Mesenchymal stem cell (in vitro differentiated cells and primary cell): Measurements from ENCODE around the gene CEACAM16.

ENCODE experiments used
- DNase-seq: peaks from one replicate; pipeline ENCODE4 v3.0.0-alpha.2; 2013
- H2AFZ ChIP-seq: one replicate; pipeline ENCODE4 v1.6.1; 2013; ENCODE audit warnings: low read depth, mild to moderate bottlenecking, control low read depth, inconsistent platforms, low read length, moderate library complexity
- H2AK5ac ChIP-seq: 2 replicates; pipeline ENCODE4 v1.6.1; 2013; ENCODE audit warnings: low read length, moderate library complexity, mild to moderate bottlenecking, inconsistent platforms; ENCODE audit not compliant: severe bottlenecking
- H2BK120ac ChIP-seq: one replicate; pipeline ENCODE4 v1.6.1; 2013; ENCODE audit warnings: low read depth, mild to moderate bottlenecking, inconsistent platforms, low read length, moderate library complexity
- H2BK12ac ChIP-seq, 2 experiments: one replicate each; pipeline ENCODE4 v1.6.1; 2013; ENCODE audit warnings: inconsistent platforms in 2 of 2, low read length in 2 of 2, mild to moderate bottlenecking in 2 of 2, moderate library complexity in 2 of 2, control low read depth in 1 of 2
- H2BK15ac ChIP-seq: one replicate; pipeline ENCODE4 v1.6.1; 2013; ENCODE audit warnings: mild to moderate bottlenecking, low read depth, inconsistent platforms; ENCODE audit not compliant: poor library complexity, severe bottlenecking
- H2BK5ac ChIP-seq: 2 replicates; pipeline ENCODE4 v1.6.1; 2013; ENCODE audit warnings: low read depth, mild to moderate bottlenecking, low read length, control low read depth, inconsistent platforms; ENCODE audit not compliant: poor library complexity, severe bottlenecking
- H3K14ac ChIP-seq, 2 experiments: one replicate each; pipeline ENCODE4 v1.6.1; 2013; ENCODE audit warnings: inconsistent platforms in 2 of 2, low read length in 2 of 2, control low read depth in 1 of 2, mild to moderate bottlenecking in 1 of 2, moderate library complexity in 1 of 2
- H3K18ac ChIP-seq, 2 experiments: one replicate each; pipeline ENCODE4 v1.6.1; 2013; ENCODE audit warnings: inconsistent platforms in 2 of 2, low read length in 2 of 2, control low read depth in 1 of 2, low read depth in 1 of 2, mild to moderate bottlenecking in 1 of 2
- H3K23ac ChIP-seq, 2 experiments: one replicate each; pipeline ENCODE4 v1.6.1; 2013; ENCODE audit warnings: inconsistent platforms in 2 of 2, low read length in 2 of 2, mild to moderate bottlenecking in 2 of 2, moderate library complexity in 2 of 2, control low read depth in 1 of 2
- H3K27ac ChIP-seq: 2 replicates; pipeline ENCODE4 v1.5.1; 2013; ENCODE audit warnings: mild to moderate bottlenecking, moderate library complexity, low read length, control low read depth, inconsistent platforms; ENCODE audit not compliant: poor library complexity, severe bottlenecking
- H3K27me3 ChIP-seq, 2 experiments: 2 replicates each; pipeline versions ENCODE4 v1.6.1 to v1.7.0; 2013; ENCODE audit warnings: low read length in 2 of 2, mild to moderate bottlenecking in 2 of 2, moderate library complexity in 2 of 2, control low read depth in 1 of 2, inconsistent platforms in 1 of 2; ENCODE audit not compliant: control insufficient read depth in 1 of 2, insufficient read depth in 1 of 2
- H3K36me3 ChIP-seq, 2 experiments: 2 replicates each; pipeline versions ENCODE4 v1.6.1 to v1.7.0; 2013; ENCODE audit warnings: low read length in 2 of 2, control low read depth in 1 of 2, inconsistent platforms in 1 of 2, low read depth in 1 of 2, mild to moderate bottlenecking in 1 of 2; ENCODE audit not compliant: insufficient read depth in 2 of 2, control insufficient read depth in 1 of 2
- H3K4ac ChIP-seq, 2 experiments: one replicate each; pipeline ENCODE4 v1.6.1; 2013; ENCODE audit warnings: inconsistent platforms in 2 of 2, low read length in 2 of 2, mild to moderate bottlenecking in 2 of 2, moderate library complexity in 2 of 2, control low read depth in 1 of 2, low read depth in 1 of 2
- H3K4me1 ChIP-seq: 2 replicates; pipeline ENCODE4 v1.6.1; 2013; ENCODE audit warnings: low read depth, low read length, control low read depth; ENCODE audit not compliant: control insufficient read depth, insufficient read depth
- H3K4me2 ChIP-seq: 2 replicates; pipeline ENCODE4 v1.6.1; 2013; ENCODE audit warnings: low read length, mild to moderate bottlenecking, inconsistent platforms; ENCODE audit not compliant: poor library complexity, severe bottlenecking
- H3K4me3 ChIP-seq, 2 experiments: 2 replicates each; pipeline versions ENCODE4 v1.5.1 to v1.7.0; 2013; ENCODE audit warnings: low read length in 2 of 2, mild to moderate bottlenecking in 2 of 2, control low read depth in 1 of 2, low read depth in 1 of 2; ENCODE audit not compliant: insufficient read depth in 1 of 2
- H3K79me1 ChIP-seq: replicated peaks from 2 replicates; pipeline ENCODE4 v1.6.1; 2013; ENCODE audit warnings: mild to moderate bottlenecking, control low read depth, low read length, inconsistent platforms; ENCODE audit not compliant: poor library complexity, severe bottlenecking
- H3K9ac ChIP-seq: 2 replicates; pipeline ENCODE4 v1.7.0; 2013; ENCODE audit warnings: mild to moderate bottlenecking, low read length, moderate library complexity
- H3K9me3 ChIP-seq: 2 replicates; pipeline ENCODE4 v1.7.0; 2013; ENCODE audit warnings: mild to moderate bottlenecking, low read length; ENCODE audit not compliant: control insufficient read depth
- H4K8ac ChIP-seq: one replicate; pipeline ENCODE4 v1.6.1; 2013; ENCODE audit warnings: inconsistent platforms, mild to moderate bottlenecking, low read length, moderate library complexity
- H4K91ac ChIP-seq: one replicate; pipeline ENCODE4 v1.6.1; 2013; ENCODE audit warnings: mild to moderate bottlenecking, low read length, inconsistent platforms
- WGBS: methylation state at CpG from one replicate; pipeline ENCODE4 v1.1.7; 2013; ENCODE audit warnings: mixed read lengths; 5-methylcytosine and 5-hydroxymethylcytosine counted together

The CEACAM16 gene

DNA sequence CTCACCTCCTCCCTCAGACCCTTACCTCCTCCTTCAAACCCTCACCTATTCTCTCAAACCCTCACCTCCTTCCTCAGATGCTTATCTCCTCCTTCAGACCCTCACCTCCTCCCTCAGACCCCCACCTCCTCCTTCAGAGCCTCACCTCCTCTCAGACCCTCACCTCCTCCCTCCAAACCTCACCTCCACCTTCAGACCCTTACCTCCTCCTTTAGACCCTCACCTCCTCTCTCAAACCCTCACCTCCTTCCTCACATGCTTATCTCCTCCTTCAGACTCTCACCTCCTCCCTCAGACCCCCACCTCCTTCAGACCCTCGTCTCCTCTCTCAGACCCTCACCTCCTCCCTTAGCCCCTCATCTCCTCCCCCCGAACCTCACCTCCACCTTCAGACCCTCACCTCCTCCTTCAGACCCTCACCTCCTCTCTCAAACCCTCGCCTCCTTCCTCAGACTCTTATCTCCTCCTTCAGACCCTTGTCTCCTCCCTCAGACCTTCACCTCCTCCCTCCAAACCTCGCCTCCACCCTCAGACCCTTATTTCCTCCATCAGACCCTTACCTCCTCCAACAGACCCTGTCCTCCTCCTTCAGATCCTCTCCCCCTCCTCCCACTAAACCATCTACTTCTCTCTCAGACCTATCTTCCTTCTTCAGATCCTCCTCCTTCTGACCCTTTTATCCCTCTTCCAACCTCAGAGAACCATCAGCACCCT, 47.1 kb downstream of the CEACAM16 start:
- Histone ChIP-seq H3K23ac (no peak overlapping the region), H3K27ac (no peak overlapping the region), H2BK12ac (peak overlapping the region; percentile 80 to 100), H4K8ac (no peak overlapping the region), H2BK120ac (peak overlapping the region; percentile 95), H3K14ac (peak overlapping the region in 1 of 2 experiments; percentile 83), H3K4ac (peak overlapping the region; percentile 52 to 73), H3K27me3 (no peaks in the 10 kb centered on the region), H3K4me1 (peaks cover 38% of the 10 kb centered on the region), H3K9ac (peak overlapping the region; percentile 73), H3K4me2 (no peak overlapping the region), H2AFZ (no peak overlapping the region), H3K18ac (peak overlapping the region; percentile 91 to 96), H3K79me1 (peaks cover 7% of the 10 kb centered on the region), H2AK5ac (peak overlapping the region; percentile 83), H3K4me3 (peak overlapping the region in 1 of 2 experiments; percentile 54), H3K9me3 (no peaks in the 10 kb centered on the region), H3K36me3 (peaks cover 3 to 9% of the 10 kb centered on the region in 2 experiments), H2BK15ac (peak overlapping the region; percentile 86), H2BK5ac (no peak overlapping the region), H4K91ac (peak overlapping the region; percentile 90)
- no peak for DNase-seq
- 69% methylated on average over 4 of the region's 4 CpGs for WGBS

GRCh38 chr19:44746616-44746945, 47.6 kb downstream of the CEACAM16 start:
- Histone ChIP-seq H3K79me1 (peaks cover 7% of the 10 kb centered on the region), H2BK15ac (peak overlapping the region; percentile 86), H3K9ac (peak overlapping the region; percentile 48), H3K36me3 (peaks cover 8 to 14% of the 10 kb centered on the region in 2 experiments), H2AK5ac (peak overlapping the region; percentile 86), H3K4me3 (peak overlapping the region in 1 of 2 experiments; percentile 39), H2BK120ac (peak overlapping the region; percentile 95), H2BK5ac (no peak overlapping the region), H3K14ac (no peak overlapping the region), H4K91ac (peak overlapping the region; percentile 90), H4K8ac (peak overlapping the region; percentile 92), H3K23ac (no peak overlapping the region), H2BK12ac (peak overlapping the region; percentile 80 to 88), H2AFZ (no peak overlapping the region), H3K27me3 (no peaks in the 10 kb centered on the region), H3K18ac (peak overlapping the region; percentile 80 to 96), H3K27ac (no peak overlapping the region), H3K9me3 (no peaks in the 10 kb centered on the region), H3K4me2 (no peak overlapping the region), H3K4ac (peak overlapping the region; percentile 56 to 94), H3K4me1 (peaks cover 40% of the 10 kb centered on the region)
- 81% methylated on average over 3 of the region's 5 CpGs for WGBS
- no peak for DNase-seq

DNA sequence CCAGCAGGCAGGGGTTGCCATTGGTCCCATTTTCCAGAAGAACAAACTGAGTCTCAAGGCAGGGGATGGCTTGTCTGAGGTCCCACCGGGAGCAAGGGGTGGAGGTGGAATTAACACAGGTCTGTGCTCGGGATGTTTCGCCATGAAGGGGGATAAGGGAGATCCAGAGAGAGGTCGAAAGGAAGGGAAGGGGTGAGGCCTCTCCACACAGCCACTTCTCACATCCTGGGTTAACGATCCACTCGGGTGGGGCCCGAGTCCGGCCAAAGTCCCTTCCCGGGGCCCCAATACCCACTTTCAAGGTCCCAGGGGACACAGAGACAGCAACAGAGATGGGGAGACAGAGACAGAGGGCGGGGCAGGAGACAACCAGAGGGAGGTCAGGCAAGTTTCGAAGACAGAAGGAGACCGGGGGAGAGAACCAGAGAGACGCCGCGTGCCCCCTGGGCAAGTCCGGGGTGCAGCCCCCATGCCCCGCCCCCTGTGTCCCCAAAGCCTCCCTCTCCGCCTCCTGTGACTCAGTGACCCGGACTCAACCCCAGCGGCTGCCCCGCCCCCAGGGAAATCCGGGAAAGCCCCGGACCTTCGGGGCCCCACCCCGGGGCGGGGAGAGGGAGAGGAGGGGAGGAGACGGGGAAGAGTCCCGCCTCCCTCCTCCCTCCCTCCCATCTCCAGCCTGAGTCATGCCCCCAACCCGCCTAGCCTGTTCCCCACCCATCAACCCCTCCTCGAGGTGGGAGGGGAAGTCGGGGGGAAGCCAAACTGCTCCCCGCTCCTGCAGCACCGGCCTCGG, 48.2 kb downstream of the CEACAM16 start:
- Histone ChIP-seq H3K27me3 (no peaks in the 10 kb centered on the region), H2AK5ac (peak overlapping the region; percentile 86), H3K23ac (no peak overlapping the region), H3K18ac (peak overlapping the region; percentile 80 to 96), H3K27ac (peak overlapping the region; percentile 56), H4K8ac (peak overlapping the region; percentile 92), H2AFZ (no peak overlapping the region), H2BK15ac (peak overlapping the region; percentile 93), H4K91ac (peak overlapping the region; percentile 90), H3K4me1 (peaks cover 35% of the 10 kb centered on the region), H3K9ac (peak overlapping the region; percentile 91), H2BK12ac (peak overlapping the region; percentile 80 to 88), H3K9me3 (no peaks in the 10 kb centered on the region), H3K36me3 (peaks cover 8 to 20% of the 10 kb centered on the region in 2 experiments), H3K4me2 (peak overlapping the region; percentile 72), H2BK120ac (peak overlapping the region; percentile 100), H3K4me3 (peak overlapping the region; percentile 34 to 84), H3K14ac (no peak overlapping the region), H3K4ac (peak overlapping the region; percentile 56 to 94), H2BK5ac (no peak overlapping the region), H3K79me1 (peaks cover 7% of the 10 kb centered on the region)
- peak; percentile 98 for DNase-seq
- WGBS = 4% methylated on average over 17 of the region's 34 CpGs
